Posterior cingulate gyrus (tissue), 11 donors: Measurements from ENCODE around the gene OR52K1.
"Not testable (repeated sequence)": the region's sequence is repeated elsewhere in the genome, so short reads cannot be mapped to it uniquely, and the experiment has no call there.

Source experiments
- DNase-seq, 10 donors: peaks; one replicate each; pipeline versions ENCODE4 v3.0.0 to v3.0.0-alpha.2; 2020 to 2021; ENCODE audit warnings: mixed read lengths in 3 of 10
- intact Hi-C: fragments of 100-400 bp; cut with DNase I; formaldehyde crosslinking; loops from one replicate; pipeline ENCODE4 v1.15.1; 2023

The OR52K1 gene

GRCh38 chr11:4484310-4484709, 1.9 kb downstream of the OR52K1 start:
- DNase-seq: no peak
- intact Hi-C loops: no loop called here

GRCh38 chr11:4491405-4491804, 9.0 kb downstream of the OR52K1 start:
- intact Hi-C loops, DNase-seq: not testable (repeated sequence)

DNA sequence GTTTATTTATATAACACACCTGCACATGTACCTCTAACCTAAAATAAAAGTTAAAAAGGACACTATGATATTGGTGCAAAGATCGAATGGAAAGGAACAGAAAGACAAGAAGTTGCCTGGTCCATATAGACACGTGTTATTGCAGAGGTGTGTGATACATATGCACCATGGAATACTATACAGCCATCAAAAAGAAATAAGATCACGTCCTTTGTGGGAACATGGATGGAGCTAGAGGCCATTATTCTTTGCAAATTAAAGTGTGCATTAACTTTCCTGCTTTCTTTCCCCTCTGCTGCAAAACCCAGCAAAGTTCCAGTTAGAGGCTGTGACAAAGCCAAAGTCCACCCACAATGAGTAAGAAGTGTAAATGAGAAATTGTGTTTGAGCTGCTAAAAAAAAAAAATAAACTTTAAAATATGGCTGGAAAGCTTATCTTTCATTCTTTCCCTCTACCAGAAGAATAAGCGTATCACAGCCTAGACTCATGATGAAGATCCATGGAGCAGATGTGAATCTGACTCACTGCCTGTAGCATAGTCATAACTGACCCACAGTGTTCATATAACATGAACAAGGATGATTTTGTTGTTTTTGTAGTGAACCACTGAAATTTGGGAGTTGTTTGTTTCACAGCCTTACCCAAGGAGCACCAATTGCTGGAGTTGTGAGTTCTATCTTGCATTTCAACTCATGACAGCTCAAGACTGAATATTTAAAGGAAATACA, 9.6 kb downstream of the OR52K1 start:
- no peak for DNase-seq
- intact Hi-C loops: no loop called here

- DNase-seq: no peak
- intact Hi-C loops: loop anchor here (1.0 kb wide), 1 partner anchor 306 kb away; no protein-coding TSS in a partner anchor
Observed at GRCh38 chr11:4493480-4493818, 11.0 kb downstream of the OR52K1 start.

DNA sequence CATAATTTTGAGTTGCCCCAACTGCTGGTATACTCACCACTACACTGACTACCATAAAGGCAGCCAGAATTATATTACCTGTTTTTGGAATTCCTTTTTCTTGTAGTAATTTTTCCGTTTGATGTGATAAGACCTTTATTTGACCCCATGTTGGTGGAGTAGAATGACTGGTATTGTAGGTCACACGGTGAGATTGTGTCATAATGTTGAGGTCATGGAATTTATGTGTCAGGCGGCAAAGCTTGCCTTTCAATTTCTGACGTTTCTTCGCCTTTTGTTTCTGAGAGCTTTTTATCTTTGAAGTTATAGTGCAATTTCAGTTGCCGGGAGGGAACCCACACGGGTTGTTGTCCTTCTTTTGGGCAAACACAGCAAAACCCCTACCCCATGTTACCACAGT, 13.0 kb downstream of the OR52K1 start:
- intact Hi-C loops: no loop called here
- no peak for DNase-seq

GRCh38 chr11:4495986-4496385, 13.5 kb downstream of the OR52K1 start:
- no peak for DNase-seq
- intact Hi-C loops: no loop called here

GRCh38 chr11:4496557-4497248, 14.3 kb downstream of the OR52K1 start:
- no peak for DNase-seq
- intact Hi-C loops: no loop called here

- intact Hi-C loops: no loop called here
- DNase-seq: no peak
Observed at GRCh38 chr11:4508886-4509285, 26.4 kb downstream of the OR52K1 start.

DNA sequence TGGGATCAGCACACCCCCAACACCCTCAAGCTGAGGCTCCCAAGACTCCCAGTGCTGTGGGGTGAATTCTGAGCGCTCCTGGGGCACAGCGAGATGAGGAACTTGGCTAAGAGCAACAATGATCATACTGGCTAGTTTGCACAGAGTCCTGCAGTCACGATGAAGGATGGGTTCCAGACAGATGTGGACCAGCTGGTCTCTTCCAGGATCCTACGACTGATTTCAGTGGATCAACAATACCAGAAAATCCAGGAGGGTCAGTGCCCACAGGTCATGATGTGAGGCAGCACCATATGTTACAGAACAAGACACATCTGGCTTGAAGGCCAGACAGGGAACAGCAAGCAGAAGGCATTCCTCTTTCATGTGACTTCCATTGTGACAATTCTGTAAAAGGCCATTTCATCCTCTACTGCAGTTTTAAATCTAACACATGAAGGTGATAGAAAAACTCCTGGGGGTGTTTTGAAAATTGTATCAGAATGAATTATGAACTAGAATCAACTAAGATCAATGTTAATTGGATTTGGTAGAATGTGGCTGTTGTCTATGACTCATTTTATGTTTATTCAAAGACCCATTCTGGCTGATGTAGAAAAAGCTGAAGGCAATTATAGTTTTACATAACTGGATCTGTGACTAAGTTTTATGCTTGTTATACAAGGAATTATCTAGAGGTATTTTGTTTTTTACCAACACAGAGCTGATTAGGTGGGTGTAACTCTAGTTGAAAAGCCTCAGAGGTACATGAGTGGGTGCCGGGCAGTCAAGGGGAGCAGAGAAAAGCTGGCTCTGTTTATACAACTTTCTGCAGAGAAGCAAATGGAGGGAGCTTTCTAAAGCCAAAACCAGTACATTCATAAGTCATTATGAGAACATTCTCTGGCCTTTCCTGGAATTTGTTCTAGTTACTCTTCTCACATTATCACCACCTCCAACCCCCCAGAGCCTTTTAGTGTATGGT, 29.1 kb downstream of the OR52K1 start:
- intact Hi-C loops: no loop called here
- DNase-seq: no peak

DNA sequence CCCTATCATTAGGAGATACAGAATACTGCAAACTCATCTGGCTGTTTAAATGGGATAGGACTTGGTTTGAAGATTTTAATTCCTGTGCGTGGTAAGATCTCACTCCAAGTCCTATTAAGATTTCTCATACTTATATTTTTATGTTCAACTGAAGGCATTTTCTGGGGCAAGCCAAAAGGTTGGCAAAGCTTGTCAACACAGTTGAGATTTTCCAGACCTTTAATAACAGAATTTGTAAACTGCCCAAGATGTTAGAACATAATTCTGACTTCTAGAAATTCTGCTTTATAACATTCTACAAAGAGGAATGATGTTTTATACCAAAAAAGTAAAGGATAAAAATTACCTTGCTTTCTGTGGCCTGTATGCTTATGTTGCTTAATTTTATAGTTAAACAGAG, 31.8 kb downstream of the OR52K1 start:
- no peak for DNase-seq
- intact Hi-C loops: no loop called here

- no peak for DNase-seq
- intact Hi-C loops: no loop called here
Observed at GRCh38 chr11:4522339-4522738, 39.9 kb downstream of the OR52K1 start.

DNA sequence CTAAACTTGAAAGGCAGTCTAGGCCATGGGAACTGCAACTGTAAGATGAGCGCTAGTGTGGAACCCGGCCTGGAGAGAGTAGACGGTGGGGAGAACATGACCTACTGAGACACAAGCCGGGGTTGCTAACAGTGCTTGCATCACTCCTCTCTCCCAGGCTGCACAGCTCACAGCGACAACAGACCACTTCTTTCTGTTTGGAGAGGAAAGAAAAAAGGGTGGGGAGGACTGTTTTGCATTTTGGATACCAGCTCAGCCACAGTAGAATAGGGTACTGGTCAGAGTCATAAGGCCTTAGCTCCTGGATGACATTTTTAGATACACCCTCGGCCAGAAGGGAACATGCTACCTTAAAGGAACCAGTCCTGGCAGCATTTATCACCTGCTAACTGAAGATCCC, 40.3 kb downstream of the OR52K1 start:
- no peak for DNase-seq
- intact Hi-C loops: no loop called here

DNA sequence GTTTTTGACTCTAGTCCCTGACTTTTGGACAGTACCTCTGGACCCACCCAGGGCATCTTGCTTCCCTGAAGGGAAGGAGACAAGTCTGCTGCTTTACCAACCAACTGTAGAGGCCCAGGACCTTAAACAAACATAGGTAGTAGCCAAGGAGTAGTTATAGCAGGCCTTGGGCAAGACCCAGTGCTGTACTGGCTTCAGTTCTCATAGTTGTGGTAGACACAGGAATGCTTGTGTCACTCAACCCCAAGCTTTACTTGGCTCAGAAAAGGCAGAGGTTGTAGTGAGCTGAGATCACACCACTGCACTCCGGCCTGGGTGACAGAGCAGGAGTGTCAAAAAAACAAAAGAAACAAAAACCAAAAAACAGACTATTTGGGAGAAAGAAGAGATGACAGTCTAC, 41.2 kb downstream of the OR52K1 start:
- intact Hi-C loops: no loop called here
- no peak for DNase-seq

GRCh38 chr11:4527926-4528325, 45.5 kb downstream of the OR52K1 start:
- intact Hi-C loops: no loop called here
- no peak for DNase-seq

DNA sequence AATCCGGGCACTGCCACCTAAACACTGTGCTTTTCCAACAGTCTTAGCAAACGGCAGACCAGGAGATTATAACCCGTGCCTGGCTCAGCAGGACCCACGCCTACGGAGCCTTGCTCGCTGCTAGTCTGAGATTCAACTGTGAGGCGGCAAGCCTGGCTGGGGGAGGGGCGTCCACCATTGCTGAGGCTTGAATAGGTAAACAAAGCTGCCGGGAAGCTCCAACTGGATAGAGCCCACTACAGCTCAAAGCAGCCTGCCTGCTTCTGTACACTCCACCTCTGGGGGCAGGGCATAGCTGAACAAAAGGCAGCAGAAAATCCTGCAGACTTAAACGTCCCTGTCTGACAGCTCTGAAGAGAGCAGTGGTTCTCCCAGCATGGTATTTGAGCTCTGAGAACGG, 49.2 kb downstream of the OR52K1 start:
- intact Hi-C loops: not testable (repeated sequence)
- peak in 1 of 10 donors; percentile 66 for DNase-seq

- intact Hi-C loops: loop anchor here (2.0 kb wide), 1 partner anchor 353 kb away; no protein-coding TSS in a partner anchor
- DNase-seq: peak in 7 of 10 donors; percentile 27 to 85 (median 51)
Observed at GRCh38 chr11:4539603-4540219, 57.3 kb downstream of the OR52K1 start.

DNA sequence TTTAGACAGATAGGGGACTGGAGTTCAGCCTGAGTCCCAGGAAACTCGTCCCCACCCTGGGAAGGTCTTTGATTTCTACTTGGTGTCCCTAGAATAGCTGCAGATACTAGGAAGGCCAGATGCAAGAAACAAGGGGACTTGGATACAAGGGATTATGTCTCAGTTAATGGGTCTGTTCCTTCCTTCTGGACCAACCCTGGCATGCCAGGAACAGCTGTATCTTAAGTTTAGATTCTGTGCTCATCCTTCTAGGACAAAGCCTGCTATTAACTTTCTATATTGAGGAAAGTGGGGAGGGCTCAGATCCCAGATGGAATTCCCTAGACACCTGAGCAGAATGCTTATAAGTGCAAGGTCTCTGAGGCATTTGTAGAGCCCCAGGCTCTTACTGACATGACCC, 58.6 kb downstream of the OR52K1 start:
- intact Hi-C loops: no loop called here
- DNase-seq: no peak
